IMR-90 (cell line): ENCODE measurements around the gene MLLT3. TPM values are rescaled to one million over a fixed set of nuclear protein-coding genes. Genes with fewer than 3 reads are reported as not detected.

ENCODE experiments used
- ATAC-seq: fragments of 200-7000 bp; cut with Tn5 transposase; 2 replicates; pipeline ENCODE4 v1.9.1; 2020; ENCODE audit warnings: low read depth, mild to moderate bottlenecking, moderate library complexity
- BruUV-seq: library from RNA; stranded (reverse); fragments of 400-500 nt; replicated peaks from 2 replicates; lab custom pipeline; 2021; lab: Mats Ljungman, UMichigan
- CTCF ChIA-PET: fragments of 300-600 bp; formaldehyde crosslinking; extraction: SDS; loops from one replicate; lab custom pipeline; 2021; ENCODE audit warnings: antibody characterized with exemption; lab: Yijun Ruan, JAX
- POLR2A ChIA-PET: fragments of 300-600 bp; sonication (Branson Sonifier 250); formaldehyde crosslinking; loops from one replicate; lab custom pipeline; 2022; ENCODE audit warnings: antibody characterized with exemption; ENCODE audit not compliant: unreplicated experiment; lab: Charles Lee
- DNase-seq: peaks from one replicate; pipeline ENCODE4 v3.0.0; 2013
- H2AFZ ChIP-seq: replicated peaks from 2 replicates; pipeline ENCODE3; 2013; ENCODE audit warnings: low read length, mild to moderate bottlenecking; ENCODE audit not compliant: poor library complexity
- H2AK5ac ChIP-seq: 2 replicates; pipeline ENCODE4 v1.6.1; 2013; ENCODE audit warnings: low read depth, low read length, inconsistent platforms
- H2AK9ac ChIP-seq: replicated peaks from 2 replicates; pipeline ENCODE3; 2013; ENCODE audit warnings: mild to moderate bottlenecking, low read depth, low read length, moderate library complexity; ENCODE audit not compliant: poor library complexity
- H2BK120ac ChIP-seq: 2 replicates; pipeline ENCODE4 v1.6.1; 2013; ENCODE audit warnings: low read depth, low read length, inconsistent platforms
- H2BK15ac ChIP-seq: 3 replicates; pipeline ENCODE4 v1.6.1; 2013; ENCODE audit warnings: low read depth, low read length, inconsistent platforms
- H2BK20ac ChIP-seq: 2 replicates; pipeline ENCODE4 v1.6.1; 2013; ENCODE audit warnings: low read depth, mild to moderate bottlenecking, inconsistent platforms, low read length, moderate library complexity
- H2BK5ac ChIP-seq: 2 replicates; pipeline ENCODE4 v1.6.1; 2013; ENCODE audit warnings: mild to moderate bottlenecking, low read depth, low read length, inconsistent platforms; ENCODE audit not compliant: poor library complexity, severe bottlenecking
- H3K14ac ChIP-seq: replicated peaks from 2 replicates; pipeline ENCODE4 v1.6.1; 2013; ENCODE audit warnings: low read depth, low read length, inconsistent platforms
- H3K18ac ChIP-seq: 2 replicates; pipeline ENCODE4 v1.6.1; 2013; ENCODE audit warnings: low read depth, low read length, control low read depth
- H3K23ac ChIP-seq: 2 replicates; pipeline ENCODE4 v1.6.1; 2013; ENCODE audit warnings: low read depth, low read length, inconsistent platforms
- H3K27ac ChIP-seq: 2 replicates; pipeline ENCODE4 v1.5.1; 2013; ENCODE audit warnings: mild to moderate bottlenecking, control low read depth, low read length; ENCODE audit not compliant: insufficient read depth
- H3K27me3 ChIP-seq: 2 replicates; pipeline ENCODE4 v1.6.1; 2013; ENCODE audit warnings: low read length; ENCODE audit not compliant: control insufficient read depth, insufficient read depth
- H3K36me3 ChIP-seq: 2 replicates; pipeline ENCODE4 v1.6.1; 2013; ENCODE audit warnings: low read length, mixed read lengths; ENCODE audit not compliant: control insufficient read depth, insufficient read depth
- H3K4ac ChIP-seq: 2 replicates; pipeline ENCODE4 v1.6.1; 2013; ENCODE audit warnings: low read depth, low read length, inconsistent platforms
- H3K4me1 ChIP-seq: 2 replicates; pipeline ENCODE4 v1.6.1; 2013; ENCODE audit warnings: low read length, mixed read lengths; ENCODE audit not compliant: control insufficient read depth, insufficient read depth
- H3K4me2 ChIP-seq: 2 replicates; pipeline ENCODE4 v1.6.1; 2013; ENCODE audit warnings: low read depth, mild to moderate bottlenecking, control low read depth, low read length, moderate library complexity
- H3K4me3 ChIP-seq: 2 replicates; pipeline ENCODE4 v1.5.1; 2013; ENCODE audit warnings: low read depth, mild to moderate bottlenecking, control low read depth, low read length, moderate library complexity; ENCODE audit not compliant: insufficient read depth
- H3K56ac ChIP-seq: 2 replicates; pipeline ENCODE4 v1.6.1; 2013; ENCODE audit warnings: low read length, inconsistent platforms; ENCODE audit not compliant: insufficient read depth; ENCODE audit errors: extremely low read depth
- H3K79me1 ChIP-seq, 2 experiments: 2 replicates each; pipeline ENCODE4 v1.6.1; 2013; ENCODE audit warnings: low read length in 2 of 2, inconsistent platforms in 1 of 2, low read depth in 1 of 2
- H3K9ac ChIP-seq: 2 replicates; pipeline ENCODE4 v1.6.1; 2013; ENCODE audit warnings: low read depth, low read length, control low read depth
- H3K9me1 ChIP-seq: 2 replicates; pipeline ENCODE4 v1.6.1; 2013; ENCODE audit warnings: low read length, inconsistent platforms; ENCODE audit not compliant: insufficient read depth
- H3K9me3 ChIP-seq: 2 replicates; pipeline ENCODE4 v1.6.1; 2013; ENCODE audit warnings: low read length; ENCODE audit not compliant: control insufficient read depth, insufficient read depth
- H4K20me1 ChIP-seq: 2 replicates; pipeline ENCODE4 v1.6.1; 2013; ENCODE audit warnings: low read length, inconsistent platforms; ENCODE audit not compliant: insufficient read depth
- H4K5ac ChIP-seq: 2 replicates; pipeline ENCODE4 v1.6.1; 2013; ENCODE audit warnings: mild to moderate bottlenecking, low read depth, low read length, control low read depth
- H4K8ac ChIP-seq, 2 experiments: 2 replicates each; pipeline ENCODE4 v1.6.1; 2013; ENCODE audit warnings: low read depth in 2 of 2, low read length in 2 of 2, control low read depth in 1 of 2, inconsistent platforms in 1 of 2
- H4K91ac ChIP-seq: 2 replicates; pipeline ENCODE4 v1.6.1; 2013; ENCODE audit warnings: low read depth, low read length, inconsistent platforms; ENCODE audit not compliant: insufficient read depth
- BHLHE40 ChIP-seq: fragments of 150-350 bp; IDR thresholded peaks from 2 replicates; pipeline ENCODE4 v1.6.1; 2016; ENCODE audit warnings: mild to moderate bottlenecking, low read depth, low read length
- CEBPB ChIP-seq: IDR thresholded peaks from 2 replicates; pipeline ENCODE4 v1.6.1; 2012; ENCODE audit warnings: low read depth, low read length, improper control_type of control experiment
- CHD1 ChIP-seq: IDR thresholded peaks from 2 replicates; pipeline ENCODE4 v1.6.1; 2012; ENCODE audit warnings: low read depth, low read length, improper control_type of control experiment
- CTCF ChIP-seq: conservative IDR thresholded peaks from 2 replicates; pipeline ENCODE4 v1.5.1; 2012; ENCODE audit warnings: mild to moderate bottlenecking, low read depth, low read length, improper control_type of control experiment
- ELK1 ChIP-seq: fragments of 150-350 bp; IDR thresholded peaks from 2 replicates; pipeline ENCODE4 v1.6.1; 2016; ENCODE audit warnings: low read depth, mild to moderate bottlenecking, low read length, moderate library complexity, borderline replicate concordance
- FOS ChIP-seq: fragments of 150-350 bp; IDR thresholded peaks from 2 replicates; pipeline ENCODE4 v1.6.1; 2016; ENCODE audit warnings: low read depth, low read length
- MAFK ChIP-seq: IDR thresholded peaks from 2 replicates; pipeline ENCODE4 v1.6.1; 2012; ENCODE audit warnings: low read depth, low read length, improper control_type of control experiment
- MAZ ChIP-seq: IDR thresholded peaks from 2 replicates; pipeline ENCODE4 v1.6.1; 2012; ENCODE audit warnings: low read depth, mild to moderate bottlenecking, low read length, improper control_type of control experiment, moderate library complexity, borderline replicate concordance
- MXI1 ChIP-seq: IDR thresholded peaks from 2 replicates; pipeline ENCODE4 v1.6.1; 2012; ENCODE audit warnings: low read depth, mild to moderate bottlenecking, low read length, moderate library complexity, borderline replicate concordance
- NFE2L2 ChIP-seq: fragments of 150-350 bp; IDR thresholded peaks from 2 replicates; pipeline ENCODE4 v1.6.1; 2016; ENCODE audit warnings: low read depth, mild to moderate bottlenecking, low read length
- POLR2A ChIP-seq: IDR thresholded peaks from 2 replicates; pipeline ENCODE4 v1.6.1; 2012; ENCODE audit warnings: mild to moderate bottlenecking, low read depth, low read length
- RAD21 ChIP-seq: IDR thresholded peaks from 2 replicates; pipeline ENCODE4 v1.6.1; 2012; ENCODE audit warnings: low read length, improper control_type of control experiment
- RCOR1 ChIP-seq: IDR thresholded peaks from 2 replicates; pipeline ENCODE4 v1.6.1; 2012; ENCODE audit warnings: mild to moderate bottlenecking, low read length, improper control_type of control experiment; ENCODE audit not compliant: insufficient replicate concordance
- RFX5 ChIP-seq: IDR thresholded peaks from 2 replicates; pipeline ENCODE4 v1.8.0; 2012; ENCODE audit warnings: low read depth, mild to moderate bottlenecking, low read length, moderate library complexity
- SMC3 ChIP-seq: fragments of 150-350 bp; IDR thresholded peaks from 2 replicates; pipeline ENCODE4 v1.6.1; 2016; ENCODE audit warnings: low read depth, mild to moderate bottlenecking, antibody characterized with exemption, low read length, moderate library complexity
- USF2 ChIP-seq: fragments of 150-350 bp; IDR thresholded peaks from 2 replicates; pipeline ENCODE4 v1.6.1; 2017; ENCODE audit warnings: mild to moderate bottlenecking, antibody characterized with exemption, low read length, low read depth
- WGBS, 2 experiments: methylation state at CpG; one replicate each; pipeline versions ENCODE4 v1.1.5 to v1.1.7; 2013; ENCODE audit warnings: missing lambda C conversion rate in 2 of 2; ENCODE audit not compliant: insufficient read length in 1 of 2; ENCODE audit errors: extremely low coverage in 2 of 2; 5-methylcytosine and 5-hydroxymethylcytosine counted together
- dilution Hi-C: fragments of 300-500 bp; cut with HindIII; formaldehyde crosslinking; loops from one replicate; pipeline ENCODE4 v1.14.3; 2018; ENCODE audit warnings: low sequenced_read_pairs; ENCODE audit not compliant: unreplicated experiment
- in situ Hi-C: fragments of 300-500 bp; cut with MboI; formaldehyde crosslinking; loops from 3 replicates; pipeline ENCODE4 v1.14.3; 2019; ENCODE audit warnings: low sequenced_read_pairs, inconsistent platforms, mixed read lengths
- intact Hi-C: fragments of 100-400 bp; cut with micrococcal nuclease; formaldehyde crosslinking; loops from 2 replicates; pipeline ENCODE4 v1.10.0; 2022
- polyA plus RNA-seq, 3 experiments: library from polyadenylated mRNA; depleted of rRNA; stranded (reverse); fragments of >200 nt; gene quantifications; 2 replicates each; pipeline ENCODE4 v1.2.3, GENCODE V29; 2012; ENCODE audit warnings: low replicate concordance in 1 of 3
- total RNA-seq: library from RNA; depleted of rRNA; stranded (reverse); fragments of >200 nt; gene quantifications from 2 replicates; pipeline ENCODE4 v1.2.3, GENCODE V29; 2012

The MLLT3 gene
- total and polyA plus RNA-seq, 2 of the 4 experiments (the other 2 are of a cell fraction): 10.4 to 21.1 TPM

DNA sequence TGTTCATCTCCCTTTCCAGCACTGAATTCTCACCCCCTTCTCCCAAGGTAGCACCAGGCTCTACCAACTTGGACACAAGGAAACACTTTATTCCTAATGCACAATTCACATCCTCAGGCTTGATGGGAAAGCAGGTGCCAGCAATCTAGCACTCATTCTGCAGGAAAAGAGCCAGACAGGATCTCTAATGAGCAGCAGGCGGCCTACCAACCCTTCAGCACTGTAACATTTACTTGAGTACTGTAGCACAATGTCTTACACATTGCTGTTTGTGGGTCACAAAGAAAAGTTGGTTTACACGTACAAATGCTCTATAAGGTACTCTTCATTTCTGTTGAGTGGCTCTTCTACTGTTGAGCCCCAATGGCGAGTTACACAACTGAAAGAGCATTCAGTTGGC lies 254.4 kb downstream of the MLLT3 start:
- intact Hi-C loops: no loop called here
- CTCF ChIA-PET: interaction anchor here (0.6 to 0.7 kb wide), 2 partner anchors 12 to 102 kb away, joined by 3 read pairs; no protein-coding TSS in a partner anchor
- POLR2A ChIA-PET: no interaction called here

More for the DNA sequence above, 254.4 kb downstream of the MLLT3 start:
- H2AFZ ChIP-seq: no peak overlapping the region
- no peak overlapping the region for H2BK5ac ChIP-seq
- H2BK120ac ChIP-seq: no peak overlapping the region
- no peaks in the 10 kb centered on the region; the same call in 1 of the 2 replicates for H3K9me1 ChIP-seq
- no peak overlapping the region for H4K5ac ChIP-seq
- no TSS peak for BruUV-seq
- H3K27me3 ChIP-seq: no peaks in the 10 kb centered on the region
- no peak overlapping the region for H2BK15ac ChIP-seq
- no peak overlapping the region for H3K4ac ChIP-seq
- no peaks in the 10 kb centered on the region for H3K9me3 ChIP-seq
- peaks cover 4 to 10% of the 10 kb centered on the region in 2 experiments; a peak in 2 of 4 replicates for H3K79me1 ChIP-seq
- no peaks in the 10 kb centered on the region for H3K4me1 ChIP-seq
- no peak overlapping the region for H2BK20ac ChIP-seq
- TF ChIP-seq USF2 (no peak), CTCF (no peak), ELK1 (no peak), BHLHE40 (no peak), RCOR1 (no peak), NFE2L2 (no peak), SMC3 (no peak), CHD1 (no peak), MXI1 (no peak), MAZ (no peak), POLR2A (no peak), RAD21 (no peak), MAFK (no peak), CEBPB (no peak), RFX5 (no peak), FOS (no peak)
- H3K14ac ChIP-seq: no peak overlapping the region
- H2AK9ac ChIP-seq: no peak overlapping the region
- in situ Hi-C loops (no loop called here), dilution Hi-C loops (loop anchor here (25.0 kb wide), 1 partner anchor 569 kb away; no protein-coding TSS in a partner anchor)
- no peak for ATAC-seq
- H3K56ac ChIP-seq: no peak overlapping the region
- peaks cover 2% of the 10 kb centered on the region; the same call in 1 of the 2 replicates for H3K36me3 ChIP-seq
- H3K4me2 ChIP-seq: no peak overlapping the region
- no peak overlapping the region for H3K23ac ChIP-seq
- no peak overlapping the region for H2AK5ac ChIP-seq
- H4K91ac ChIP-seq: no peak overlapping the region
- no peak overlapping the region for H3K4me3 ChIP-seq
- 100% methylated on average over 1 of the region's 3 CpGs; no CpG with 5 or more reads in 1 of the 2 experiments for WGBS, 2 experiments
- no peak overlapping the region for H3K27ac ChIP-seq
- no peak overlapping the region for H3K18ac ChIP-seq
- no peak overlapping the region for H3K9ac ChIP-seq
- H4K8ac ChIP-seq: no peak overlapping the region
- no peaks in the 10 kb centered on the region for H4K20me1 ChIP-seq
- DNase-seq: no peak
